HepG2 (cell line): ENCODE measurements around the gene SLC36A3. TPM values are rescaled to one million over a fixed set of nuclear protein-coding genes. Genes with fewer than 3 reads are reported as not detected.
A peak's percentile ranks its signal among the peaks of the same experiment; 100 is the strongest.

Experiments
- BRCA1 ChIP-seq: sonication (generic); formaldehyde crosslinking; IDR thresholded peaks from 2 replicates; pipeline ENCODE4 v1.4.0; 2020; ENCODE audit warnings: missing genetic modification reagents
- CHD2 ChIP-seq: IDR thresholded peaks from 2 replicates; pipeline ENCODE4 v1.6.1; 2011; ENCODE audit warnings: low read depth, low read length, improper control_type of control experiment
- ETV6 ChIP-seq: sonication (generic); formaldehyde crosslinking; conservative IDR thresholded peaks from 2 replicates; pipeline ENCODE4 v1.4.0; 2020; ENCODE audit warnings: missing genetic modification reagents
- GABPB1 ChIP-seq: IDR thresholded peaks from 2 replicates; pipeline ENCODE4 v1.6.1; 2016; ENCODE audit warnings: mild to moderate bottlenecking, missing genetic modification reagents, moderate library complexity, missing compliant biosample characterization
- GATAD2A ChIP-seq: IDR thresholded peaks from 2 replicates; pipeline ENCODE4 v1.6.1; 2016
- KDM6A ChIP-seq: IDR thresholded peaks from 2 replicates; pipeline ENCODE4 v1.6.1; 2016; ENCODE audit warnings: low read depth
- NFKBIZ ChIP-seq: IDR thresholded peaks from 2 replicates; pipeline ENCODE4 v1.6.1; 2018; ENCODE audit warnings: missing genetic modification reagents, missing compliant biosample characterization
- PRPF4 ChIP-seq: fragments of 200-400 bp; formaldehyde crosslinking; IDR thresholded peaks from 2 replicates; pipeline ENCODE4 v1.6.1; 2016; ENCODE audit warnings: low read length, low read depth; ENCODE audit not compliant: poor library complexity, severe bottlenecking
- RNF2 ChIP-seq: fragments of 450-650 bp; conservative IDR thresholded peaks from 2 replicates; pipeline ENCODE4 v1.6.1; 2016; ENCODE audit warnings: low read depth
- SIN3B ChIP-seq: fragments of 150-350 bp; IDR thresholded peaks from 2 replicates; pipeline ENCODE4 v1.6.1; 2014; ENCODE audit warnings: low read length
- SIX1 ChIP-seq: sonication (generic); formaldehyde crosslinking; IDR thresholded peaks from 2 replicates; pipeline ENCODE4 v1.4.0; 2020; ENCODE audit warnings: missing genetic modification reagents, borderline replicate concordance
- ZC3H13 ChIP-seq: sonication (generic); formaldehyde crosslinking; IDR thresholded peaks from 2 replicates; pipeline ENCODE4 v1.8.1; 2023; ENCODE audit warnings: mild to moderate bottlenecking, missing genetic modification reagents, moderate library complexity
- ZNF431 ChIP-seq: sonication (generic); formaldehyde crosslinking; IDR thresholded peaks from 2 replicates; pipeline ENCODE4 v1.9.0; 2022; ENCODE audit warnings: missing genetic modification reagents, low read depth, mild to moderate bottlenecking, borderline replicate concordance
- ZNF552 ChIP-seq: sonication (generic); formaldehyde crosslinking; IDR thresholded peaks from 2 replicates; pipeline ENCODE4 v1.9.0; 2022; ENCODE audit warnings: missing genetic modification reagents, mild to moderate bottlenecking, borderline replicate concordance
- polyA plus RNA-seq, 8 experiments: library from polyadenylated mRNA; depleted of rRNA in 3 of 8; stranded (reverse) in 7 of 8; unstranded in 1 of 8; fragments of >200 nt; fragmentation: Illumina TruSeq in 4 of 8; extraction: Trizol in 4 of 8; gene quantifications; 2 replicates each; pipeline versions ENCODE4 v1.2.1 to v1.2.3, GENCODE V29; 2011 to 2016; ENCODE audit warnings: low read depth in 4 of 8, missing spikeins in 1 of 8, mixed read lengths in 1 of 8; ENCODE audit not compliant: insufficient read depth in 1 of 8
- total RNA-seq, 5 experiments: library from RNA; depleted of rRNA; stranded (reverse); fragments of >200 nt; fragmentation: Illumina TruSeq; extraction: Trizol; gene quantifications; 2 replicates each; pipeline ENCODE4 v1.2.3, GENCODE V29; 2016; ENCODE audit warnings: low read depth in 1 of 5
- TF ChIP-seq, protein P1 (sequence below): sonication (generic); formaldehyde crosslinking; IDR thresholded peaks from 2 replicates; pipeline ENCODE4 v1.5.0; 2020; ENCODE audit warnings: mild to moderate bottlenecking, missing genetic modification reagents
- TF ChIP-seq, protein P2 (sequence below): IDR thresholded peaks from 2 replicates; pipeline ENCODE4 v1.6.1; 2016; ENCODE audit warnings: control low read depth
- TF ChIP-seq, protein P3 (sequence below): IDR thresholded peaks from 2 replicates; pipeline ENCODE4 v1.6.1; 2016
- TF ChIP-seq, protein P4 (sequence below): sonication (generic); formaldehyde crosslinking; IDR thresholded peaks from 2 replicates; pipeline ENCODE4 v1.8.0; 2022; ENCODE audit warnings: mild to moderate bottlenecking, missing genetic modification reagents, moderate library complexity
- TF ChIP-seq, protein P5 (sequence below): sonication (generic); formaldehyde crosslinking; IDR thresholded peaks from 2 replicates; pipeline ENCODE4 v1.4.0; 2020; ENCODE audit warnings: missing genetic modification reagents
- TF ChIP-seq, protein P6 (sequence below): sonication (generic); formaldehyde crosslinking; IDR thresholded peaks from 2 replicates; pipeline ENCODE4 v1.4.0; 2020; ENCODE audit warnings: missing genetic modification reagents, mild to moderate bottlenecking, borderline replicate concordance

SLC36A3 gene
- total and polyA plus RNA-seq, 2 of the 13 experiments (the other 11 are each of a cell fraction or from before 2014, with no cell fraction given) = not detected

DNA sequence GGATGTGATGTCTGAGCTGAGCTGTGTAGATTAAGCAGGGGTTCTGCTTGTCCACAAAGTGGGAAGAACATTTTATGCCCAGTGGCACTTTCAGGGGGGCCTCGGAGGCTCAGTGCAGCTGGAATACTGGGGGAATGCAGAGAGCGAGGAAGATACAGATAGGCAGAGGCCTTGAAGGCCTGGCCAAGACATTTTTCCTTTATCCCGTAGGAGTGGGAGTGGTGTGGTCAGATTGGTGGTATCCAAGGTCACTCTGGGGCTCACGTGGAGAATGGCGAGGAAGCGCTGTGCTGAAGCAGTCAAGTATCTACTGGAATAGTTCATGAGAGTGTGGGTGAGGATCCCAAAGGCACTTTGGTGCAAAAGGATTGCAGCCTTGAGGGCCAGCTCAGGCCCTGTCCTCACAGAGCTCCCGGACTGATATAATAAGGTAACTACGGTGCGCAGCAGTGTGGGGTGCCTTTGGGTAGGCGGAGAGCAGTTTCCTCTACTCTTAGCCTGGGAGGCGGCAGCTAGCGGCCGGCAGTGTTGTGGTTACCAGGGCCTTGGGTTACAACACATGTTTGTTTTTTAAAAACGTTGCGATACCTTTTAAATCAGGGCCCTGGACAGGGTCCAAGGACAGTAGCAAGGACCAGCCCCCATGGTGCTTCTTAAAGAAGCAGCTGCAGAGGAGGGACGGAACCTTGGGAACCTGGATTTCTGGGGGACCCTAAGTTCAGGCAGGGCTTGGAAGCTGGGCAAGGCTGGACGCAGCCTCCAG is 68.9 kb downstream of the SLC36A3 start (continued):
- TF ChIP-seq, protein P1, sequence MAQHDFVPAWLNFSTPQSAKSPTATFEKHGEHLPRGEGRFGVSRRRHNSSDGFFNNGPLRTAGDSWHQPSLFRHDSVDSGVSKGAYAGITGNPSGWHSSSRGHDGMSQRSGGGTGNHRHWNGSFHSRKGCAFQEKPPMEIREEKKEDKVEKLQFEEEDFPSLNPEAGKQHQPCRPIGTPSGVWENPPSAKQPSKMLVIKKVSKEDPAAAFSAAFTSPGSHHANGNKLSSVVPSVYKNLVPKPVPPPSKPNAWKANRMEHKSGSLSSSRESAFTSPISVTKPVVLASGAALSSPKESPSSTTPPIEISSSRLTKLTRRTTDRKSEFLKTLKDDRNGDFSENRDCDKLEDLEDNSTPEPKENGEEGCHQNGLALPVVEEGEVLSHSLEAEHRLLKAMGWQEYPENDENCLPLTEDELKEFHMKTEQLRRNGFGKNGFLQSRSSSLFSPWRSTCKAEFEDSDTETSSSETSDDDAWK (CRISPR knock-in tag) = no peak
- no peak for TF ChIP-seq PRPF4
- TF ChIP-seq SIN3B = no peak
- TF ChIP-seq, protein P2, sequence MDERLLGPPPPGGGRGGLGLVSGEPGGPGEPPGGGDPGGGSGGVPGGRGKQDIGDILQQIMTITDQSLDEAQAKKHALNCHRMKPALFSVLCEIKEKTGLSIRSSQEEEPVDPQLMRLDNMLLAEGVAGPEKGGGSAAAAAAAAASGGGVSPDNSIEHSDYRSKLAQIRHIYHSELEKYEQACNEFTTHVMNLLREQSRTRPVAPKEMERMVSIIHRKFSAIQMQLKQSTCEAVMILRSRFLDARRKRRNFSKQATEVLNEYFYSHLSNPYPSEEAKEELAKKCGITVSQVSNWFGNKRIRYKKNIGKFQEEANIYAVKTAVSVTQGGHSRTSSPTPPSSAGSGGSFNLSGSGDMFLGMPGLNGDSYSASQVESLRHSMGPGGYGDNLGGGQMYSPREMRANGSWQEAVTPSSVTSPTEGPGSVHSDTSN (CRISPR knock-in tag) = no peak
- TF ChIP-seq GABPB1 (CRISPR knock-in tag) = no peak
- TF ChIP-seq KDM6A (CRISPR knock-in tag) = peak; percentile 46
- peak; percentile 84 for TF ChIP-seq GATAD2A (CRISPR knock-in tag)
- no peak for TF ChIP-seq SIX1 (CRISPR knock-in tag)
- TF ChIP-seq, protein P3, sequence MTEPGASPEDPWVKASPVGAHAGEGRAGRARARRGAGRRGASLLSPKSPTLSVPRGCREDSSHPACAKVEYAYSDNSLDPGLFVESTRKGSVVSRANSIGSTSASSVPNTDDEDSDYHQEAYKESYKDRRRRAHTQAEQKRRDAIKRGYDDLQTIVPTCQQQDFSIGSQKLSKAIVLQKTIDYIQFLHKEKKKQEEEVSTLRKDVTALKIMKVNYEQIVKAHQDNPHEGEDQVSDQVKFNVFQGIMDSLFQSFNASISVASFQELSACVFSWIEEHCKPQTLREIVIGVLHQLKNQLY = no peak
- TF ChIP-seq, protein P4, sequence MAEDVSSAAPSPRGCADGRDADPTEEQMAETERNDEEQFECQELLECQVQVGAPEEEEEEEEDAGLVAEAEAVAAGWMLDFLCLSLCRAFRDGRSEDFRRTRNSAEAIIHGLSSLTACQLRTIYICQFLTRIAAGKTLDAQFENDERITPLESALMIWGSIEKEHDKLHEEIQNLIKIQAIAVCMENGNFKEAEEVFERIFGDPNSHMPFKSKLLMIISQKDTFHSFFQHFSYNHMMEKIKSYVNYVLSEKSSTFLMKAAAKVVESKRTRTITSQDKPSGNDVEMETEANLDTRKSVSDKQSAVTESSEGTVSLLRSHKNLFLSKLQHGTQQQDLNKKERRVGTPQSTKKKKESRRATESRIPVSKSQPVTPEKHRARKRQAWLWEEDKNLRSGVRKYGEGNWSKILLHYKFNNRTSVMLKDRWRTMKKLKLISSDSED (CRISPR knock-in tag) = no peak
- no peak for TF ChIP-seq ETV6 (CRISPR knock-in tag)
- no peak for TF ChIP-seq ZC3H13
- TF ChIP-seq ZNF552 (CRISPR knock-in tag) = no peak
- TF ChIP-seq BRCA1 (CRISPR knock-in tag) = 0 out of 2 replicates have a peak, but pooled peaks have one; percentile 38
- TF ChIP-seq, protein P5, sequence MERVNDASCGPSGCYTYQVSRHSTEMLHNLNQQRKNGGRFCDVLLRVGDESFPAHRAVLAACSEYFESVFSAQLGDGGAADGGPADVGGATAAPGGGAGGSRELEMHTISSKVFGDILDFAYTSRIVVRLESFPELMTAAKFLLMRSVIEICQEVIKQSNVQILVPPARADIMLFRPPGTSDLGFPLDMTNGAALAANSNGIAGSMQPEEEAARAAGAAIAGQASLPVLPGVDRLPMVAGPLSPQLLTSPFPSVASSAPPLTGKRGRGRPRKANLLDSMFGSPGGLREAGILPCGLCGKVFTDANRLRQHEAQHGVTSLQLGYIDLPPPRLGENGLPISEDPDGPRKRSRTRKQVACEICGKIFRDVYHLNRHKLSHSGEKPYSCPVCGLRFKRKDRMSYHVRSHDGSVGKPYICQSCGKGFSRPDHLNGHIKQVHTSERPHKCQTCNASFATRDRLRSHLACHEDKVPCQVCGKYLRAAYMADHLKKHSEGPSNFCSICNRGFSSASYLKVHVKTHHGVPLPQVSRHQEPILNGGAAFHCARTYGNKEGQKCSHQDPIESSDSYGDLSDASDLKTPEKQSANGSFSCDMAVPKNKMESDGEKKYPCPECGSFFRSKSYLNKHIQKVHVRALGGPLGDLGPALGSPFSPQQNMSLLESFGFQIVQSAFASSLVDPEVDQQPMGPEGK (CRISPR knock-in tag) = peak; percentile 56
- TF ChIP-seq NFKBIZ (CRISPR knock-in tag) = no peak
- TF ChIP-seq RNF2 = no peak
- TF ChIP-seq, protein P6, sequence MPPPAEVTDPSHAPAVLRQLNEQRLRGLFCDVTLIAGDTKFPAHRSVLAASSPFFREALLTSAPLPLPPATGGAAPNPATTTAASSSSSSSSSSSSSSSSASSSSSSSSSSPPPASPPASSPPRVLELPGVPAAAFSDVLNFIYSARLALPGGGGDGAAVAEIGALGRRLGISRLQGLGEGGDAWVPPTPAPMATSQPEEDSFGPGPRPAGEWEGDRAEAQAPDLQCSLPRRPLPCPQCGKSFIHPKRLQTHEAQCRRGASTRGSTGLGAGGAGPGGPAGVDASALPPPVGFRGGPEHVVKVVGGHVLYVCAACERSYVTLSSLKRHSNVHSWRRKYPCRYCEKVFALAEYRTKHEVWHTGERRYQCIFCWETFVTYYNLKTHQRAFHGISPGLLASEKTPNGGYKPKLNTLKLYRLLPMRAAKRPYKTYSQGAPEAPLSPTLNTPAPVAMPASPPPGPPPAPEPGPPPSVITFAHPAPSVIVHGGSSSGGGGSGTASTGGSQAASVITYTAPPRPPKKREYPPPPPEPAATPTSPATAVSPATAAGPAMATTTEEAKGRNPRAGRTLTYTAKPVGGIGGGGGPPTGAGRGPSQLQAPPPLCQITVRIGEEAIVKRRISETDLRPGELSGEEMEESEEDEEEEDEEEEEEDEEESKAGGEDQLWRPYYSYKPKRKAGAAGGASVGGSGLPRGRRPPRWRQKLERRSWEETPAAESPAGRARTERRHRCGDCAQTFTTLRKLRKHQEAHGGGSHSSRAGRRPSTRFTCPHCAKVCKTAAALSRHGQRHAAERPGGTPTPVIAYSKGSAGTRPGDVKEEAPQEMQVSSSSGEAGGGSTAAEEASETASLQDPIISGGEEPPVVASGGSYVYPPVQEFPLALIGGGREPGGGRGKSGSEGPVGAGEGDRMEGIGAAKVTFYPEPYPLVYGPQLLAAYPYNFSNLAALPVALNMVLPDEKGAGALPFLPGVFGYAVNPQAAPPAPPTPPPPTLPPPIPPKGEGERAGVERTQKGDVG (CRISPR knock-in tag) = no peak
- no peak for TF ChIP-seq ZNF431 (CRISPR knock-in tag)
- TF ChIP-seq CHD2 = no peak
